ENCODE results near the gene MTCH1.

- TF ChIP-seq POLR2A (IDR thresholded peaks at IDR 0.05) (no peak), EP300 (IDR thresholded peaks at IDR 0.05) (no peak)
Measured at GRCh38 chr6:36926708-36927513, 59.1 kb downstream of the MTCH1 start.

Data from sigmoid colon (tissue), 4 donors.